ENCODE results near the gene MAPK10. TPM values are rescaled to one million over a fixed set of nuclear protein-coding genes. Genes with fewer than 3 reads are reported as not detected.

Gene MAPK10
- total and polyA plus RNA-seq, 10 of the 15 experiments (the other 5 are each of a cell fraction or from before 2014, with no cell fraction given), result 1.1 to 4.2 (median 2.4) TPM

- H2AFZ ChIP-seq (ENCODE audit: control insufficient read depth, low read depth, low read length), result no peak overlapping the region
- in situ Hi-C loops (cut with MboI), result no loop called here
- no peak for ATAC-seq
- H3K27ac ChIP-seq (ENCODE audit: control insufficient read depth, insufficient read depth), result no peak overlapping the region
- H3K4me2 ChIP-seq (ENCODE audit: control insufficient read depth, insufficient read depth), result no peak overlapping the region
- FAIRE-seq, result no peak
- no peak overlapping the region for H3K4me3 ChIP-seq
- ChIA-PET SMC1A (ENCODE audit: uncharacterized antibody, unreplicated experiment) (no interaction called here), CTCF (interaction anchor here (1.1 kb wide), 1 partner anchor 9 kb away, joined by 4 read pairs; no protein-coding TSS in a partner anchor), RAD21 (ENCODE audit: unreplicated experiment) (no interaction called here), POLR2A (interaction anchor here (0.6 kb wide), 1 partner anchor 13 kb away, joined by 3 read pairs; no protein-coding TSS in a partner anchor)
- H3K4me1 ChIP-seq (ENCODE audit: control insufficient read depth, insufficient read depth, low read length), result no peaks in the 10 kb centered on the region
- H3K36me3 ChIP-seq (ENCODE audit: control insufficient read depth in 2 of 2, insufficient read depth in 2 of 2, low read length in 1 of 2), result no peaks in the 10 kb centered on the region
- no peaks in the 10 kb centered on the region for H3K79me2 ChIP-seq (ENCODE audit: control insufficient read depth, insufficient read depth, low read length)
- intact Hi-C loops (cut with micrococcal nuclease; ENCODE audit: unreplicated experiment), result no loop called here
- no TSS peak for BruUV-seq (replicated peaks)
- H3K9ac ChIP-seq (ENCODE audit: control insufficient read depth, insufficient read depth, low read length), result no peak overlapping the region
- no peaks in the 10 kb centered on the region for H3K27me3 ChIP-seq (replicated peaks in 1 of 2; ENCODE audit: control insufficient read depth in 2 of 2, insufficient read depth in 2 of 2, low read length in 1 of 2)
- WGBS (ENCODE audit: insufficient coverage, insufficient replicate concordance, low lambda C conversion rate, missing lambda C conversion rate), result 10% methylated on average over 4 of the region's 4 CpGs
- no peak for DNase-seq (ENCODE audit: low read depth, low spot score)
- no peaks in the 10 kb centered on the region for H3K9me3 ChIP-seq (replicated peaks; ENCODE audit: control insufficient read depth, insufficient read depth, low read length)
- no peaks in the 10 kb centered on the region for H4K20me1 ChIP-seq (ENCODE audit: control insufficient read depth, insufficient read depth)
- TF ChIP-seq RUNX3 (IDR thresholded peaks at IDR 0.05; ENCODE audit: low read length) (no peak), SREBF2 (IDR thresholded peaks at IDR 0.05; ENCODE audit: low read length) (no peak), CEBPZ (IDR thresholded peaks at IDR 0.05; ENCODE audit: low read depth, low read length) (no peak), YBX1 (IDR thresholded peaks at IDR 0.05) (no peak), TARDBP (IDR thresholded peaks at IDR 0.05; ENCODE audit: borderline replicate concordance) (no peak), SPI1 (IDR thresholded peaks at IDR 0.05; ENCODE audit: borderline replicate concordance, insufficient read depth, low read depth, low read length) (no peak), GABPA (IDR thresholded peaks at IDR 0.05; ENCODE audit: low read depth) (no peak), RELB (IDR thresholded peaks at IDR 0.05; ENCODE audit: low read depth) (no peak), CEBPB (IDR thresholded peaks at IDR 0.05; ENCODE audit: borderline replicate concordance in 1 of 2, low read depth in 2 of 2, low read length in 2 of 2) (no peak), TBL1XR1 (IDR thresholded peaks at IDR 0.05; ENCODE audit: low read depth, low read length) (no peak), IRF5 (IDR thresholded peaks at IDR 0.05; ENCODE audit: borderline replicate concordance) (no peak), NFYA (IDR thresholded peaks at IDR 0.05; ENCODE audit: borderline replicate concordance, low read depth, low read length) (no peak), PKNOX1 (IDR thresholded peaks at IDR 0.05) (no peak), MYB (IDR thresholded peaks at IDR 0.05; ENCODE audit: borderline replicate concordance, low read depth, low read length) (no peak), PML (IDR thresholded peaks at IDR 0.05; ENCODE audit: low read length) (no peak)
Measured at GRCh38 chr4:86033171-86033570, 326.7 kb downstream of the MAPK10 start.

Data from GM12878 (cell line).